GM21423 (cell line): ENCODE measurements around the gene BPIFA3.
"Not testable (repeated sequence)": the region's sequence is repeated elsewhere in the genome, so short reads cannot be mapped to it uniquely, and the experiment has no call there.

Experiments used
- ATAC-seq: cut with Tn5 transposase; IDR thresholded peaks from one replicate; pipeline ENCODE4 v1.9.1; 2021; ENCODE audit warnings: mild to moderate bottlenecking, moderate library complexity; ENCODE audit not compliant: unreplicated experiment

Gene BPIFA3

DNA sequence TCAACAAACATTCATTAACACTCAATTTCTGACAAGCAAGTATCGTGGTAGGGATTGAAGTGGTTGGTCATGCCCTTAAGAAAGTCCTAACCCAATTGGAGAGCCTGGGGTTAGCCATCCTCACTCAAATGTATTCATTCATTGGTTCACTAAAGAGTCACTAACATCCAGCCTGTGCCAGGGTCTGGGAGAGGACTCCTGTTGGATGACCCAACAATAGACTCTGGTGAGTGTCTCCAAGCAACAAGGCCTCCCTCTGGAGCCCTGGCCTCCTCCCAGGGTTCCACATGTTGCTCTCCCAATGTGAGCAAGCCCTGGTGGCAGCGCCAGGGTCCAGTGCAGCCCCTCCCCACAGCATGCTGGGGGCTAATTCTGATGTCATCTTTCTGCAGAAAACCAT, at the start of gene BPIFA3:
BPIFA3 (plus strand) TSS at position 301 of the 400 bp plus-strand sequence. CDS start 185 bp downstream, outside the sequence.
- no peak for ATAC-seq

DNA sequence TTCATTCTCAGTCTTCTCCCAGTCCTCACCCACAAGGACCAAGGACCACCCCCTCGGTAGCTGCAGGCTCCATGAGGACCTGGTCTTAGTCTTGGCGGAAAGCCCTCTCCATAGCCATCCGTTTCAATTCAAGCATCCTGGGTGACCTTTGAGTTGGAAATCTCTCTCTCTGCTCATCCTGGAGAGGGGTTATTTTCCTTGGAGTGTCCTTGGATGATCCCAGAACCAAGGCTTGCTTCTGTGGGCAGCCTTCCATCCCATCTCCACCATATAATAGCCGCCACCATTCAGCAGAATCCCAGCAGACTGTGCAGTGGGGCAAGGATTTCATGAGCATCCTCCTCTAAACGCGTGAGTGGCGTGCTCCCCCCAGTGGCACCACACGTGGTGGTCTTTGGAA, 49.3 kb upstream of the BPIFA3 start, which contains the start of gene BPIFA2:
BPIFA2 (plus strand) TSS at position 301 of the 400 bp plus-strand sequence. CDS start 987 bp downstream, outside the sequence.
- no peak for ATAC-seq

- ATAC-seq: no peak
Observed at GRCh38 chr20:33169176-33169794, 47.9 kb upstream of the BPIFA3 start.

DNA sequence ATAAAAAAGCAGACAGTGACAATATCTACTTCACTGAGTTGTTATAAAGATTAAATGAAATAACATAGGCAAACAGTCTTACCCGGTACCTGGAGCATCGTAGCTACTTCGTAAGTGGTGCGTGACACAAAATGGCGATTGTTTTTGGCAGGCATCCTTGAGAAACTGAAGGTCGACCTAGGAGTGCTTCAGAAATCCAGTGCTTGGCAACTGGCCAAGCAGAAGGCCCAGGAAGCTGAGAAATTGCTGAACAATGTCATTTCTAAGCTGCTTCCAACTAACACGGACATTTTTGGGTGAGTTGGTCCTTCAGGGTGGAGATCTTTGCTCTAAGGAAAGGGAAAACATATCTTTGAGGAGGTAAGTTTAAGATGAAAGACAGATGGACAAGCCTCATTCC, 44.4 kb upstream of the BPIFA3 start:
- ATAC-seq: no peak

GRCh38 chr20:33175123-33175522, 42.0 kb upstream of the BPIFA3 start:
- no peak for ATAC-seq

DNA sequence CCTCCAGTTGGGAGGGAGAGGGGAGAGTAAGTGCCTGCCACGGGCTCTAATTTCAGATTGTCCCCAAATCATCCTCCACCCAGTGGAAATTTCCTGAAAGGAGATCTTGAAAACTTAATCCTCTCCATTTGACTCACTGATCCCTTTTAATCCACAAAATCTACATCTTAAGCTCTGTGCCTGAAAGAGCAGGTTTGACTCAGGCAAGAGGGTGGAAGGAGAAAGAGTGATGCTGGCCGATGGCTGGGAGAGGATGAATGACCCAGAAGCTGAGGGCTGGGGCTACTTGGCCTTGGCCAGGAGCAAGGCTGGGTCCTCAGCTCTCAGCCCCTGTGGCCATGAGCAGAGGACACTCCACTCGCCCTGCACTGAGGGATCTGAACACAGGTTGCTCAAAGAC, 41.1 kb upstream of the BPIFA3 start:
- ATAC-seq: no peak

- ATAC-seq: no peak
Observed at GRCh38 chr20:33177866-33178265, 39.3 kb upstream of the BPIFA3 start.

GRCh38 chr20:33178726-33179125, 38.4 kb upstream of the BPIFA3 start:
- ATAC-seq: no peak

- ATAC-seq: no peak
Observed at GRCh38 chr20:33180169-33180568, 37.0 kb upstream of the BPIFA3 start.

GRCh38 chr20:33181482-33182093, 35.6 kb upstream of the BPIFA3 start:
- no peak for ATAC-seq

DNA sequence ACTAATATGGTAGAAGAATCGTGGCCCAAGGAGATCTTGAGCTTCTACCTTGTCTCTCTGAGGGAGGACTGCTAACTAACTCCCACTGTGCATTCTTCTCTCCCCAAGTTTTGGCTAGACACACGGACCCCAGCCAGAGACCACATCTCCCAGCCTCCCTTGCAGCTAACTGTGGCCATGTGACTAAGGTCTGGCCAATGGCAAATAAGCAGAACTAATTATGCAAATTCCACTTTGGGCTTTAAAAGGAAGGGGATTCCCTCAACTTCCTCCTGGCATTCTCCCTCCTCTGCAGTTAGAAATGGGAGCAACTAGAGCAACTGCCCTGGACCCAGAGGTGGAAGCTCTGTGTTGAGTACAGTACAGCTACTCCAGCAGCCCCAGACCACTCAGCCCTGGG, 33.8 kb upstream of the BPIFA3 start:
- ATAC-seq: no peak

- not testable (repeated sequence) for ATAC-seq
Observed at GRCh38 chr20:33185031-33185590, 32.0 kb upstream of the BPIFA3 start.

- ATAC-seq: no peak
Observed at GRCh38 chr20:33187491-33187890, 29.7 kb upstream of the BPIFA3 start.

DNA sequence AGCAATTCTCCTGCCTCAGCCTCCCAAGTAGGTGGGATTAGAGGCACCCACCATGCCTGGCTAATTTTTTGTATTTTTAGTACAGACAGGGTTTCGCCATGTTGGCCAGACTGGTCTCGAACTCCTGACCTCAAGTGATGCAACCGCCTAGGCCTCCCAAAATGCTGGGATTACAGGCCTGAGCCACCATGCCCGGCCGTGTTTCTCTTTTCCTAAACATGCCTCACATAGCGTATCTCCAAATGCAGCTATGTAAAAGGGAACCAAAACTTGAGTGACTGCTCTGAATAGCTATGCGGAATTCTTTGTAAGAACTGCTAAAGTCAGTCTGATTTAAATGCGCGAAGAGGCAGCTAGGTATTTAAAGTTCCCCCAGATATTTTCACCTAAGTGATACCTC, 28.7 kb upstream of the BPIFA3 start:
- ATAC-seq: no peak

DNA sequence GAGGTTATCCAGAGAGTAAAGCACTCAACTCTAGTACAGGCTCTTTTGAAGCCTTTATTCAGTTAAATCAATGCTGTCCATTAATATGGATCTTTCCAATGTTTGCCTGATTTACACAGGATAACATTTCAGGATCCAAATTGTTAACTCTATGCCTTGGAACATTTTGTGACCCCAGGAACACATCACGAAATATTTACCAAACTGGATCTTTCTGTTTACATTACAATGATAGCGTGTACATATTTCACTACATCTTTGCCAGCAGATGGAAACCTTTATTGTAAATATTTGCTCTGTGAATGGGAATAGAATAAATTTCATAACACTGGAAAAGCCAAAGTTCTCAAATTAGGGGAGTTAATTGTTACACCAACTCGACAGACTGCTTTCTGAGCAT, 25.7 kb upstream of the BPIFA3 start:
- ATAC-seq: no peak

DNA sequence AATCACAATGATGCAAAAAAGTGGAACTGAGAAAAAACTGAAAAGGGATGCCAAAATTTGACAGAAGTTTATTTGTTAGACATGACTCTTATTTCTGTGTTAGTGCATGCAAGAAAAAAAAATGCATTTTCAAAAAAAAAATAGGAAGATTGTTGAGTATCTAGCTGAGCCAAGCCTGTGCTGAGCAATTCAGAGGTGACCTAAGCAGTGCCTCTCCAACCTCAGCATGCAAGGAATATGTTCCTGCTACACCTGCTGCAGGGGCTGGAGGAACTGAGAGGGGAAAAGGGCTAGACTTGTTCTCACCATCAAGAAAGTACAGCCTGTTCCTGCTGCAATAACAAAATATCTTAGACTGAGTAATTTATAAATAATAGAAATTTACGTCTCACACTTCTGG, 25.2 kb upstream of the BPIFA3 start:
- no peak for ATAC-seq

- no peak for ATAC-seq
Observed at GRCh38 chr20:33192912-33193501, 24.1 kb upstream of the BPIFA3 start.

DNA sequence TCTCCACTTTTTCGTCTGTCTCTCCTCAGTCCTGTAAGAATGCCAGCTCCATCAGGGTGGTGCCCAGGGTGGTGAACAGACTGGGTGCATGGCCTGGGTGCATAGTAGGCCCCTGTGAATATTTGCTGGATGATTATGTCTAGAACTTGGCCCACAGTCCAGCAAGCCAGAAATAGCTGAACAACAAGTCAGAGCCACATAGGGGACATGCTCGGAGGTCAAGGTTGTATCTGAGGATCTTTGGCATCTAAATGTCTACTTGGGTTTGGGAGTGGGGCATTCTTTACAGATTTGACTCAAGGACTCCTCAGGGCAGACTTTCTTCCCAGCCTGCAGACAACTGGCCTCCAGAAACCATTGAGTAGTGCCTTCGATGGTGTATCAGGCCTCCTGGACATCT, 18.1 kb upstream of the BPIFA3 start:
- no peak for ATAC-seq

GRCh38 chr20:33202451-33202850, 14.7 kb upstream of the BPIFA3 start:
- ATAC-seq: no peak

GRCh38 chr20:33203444-33203843, 13.7 kb upstream of the BPIFA3 start:
- no peak for ATAC-seq

DNA sequence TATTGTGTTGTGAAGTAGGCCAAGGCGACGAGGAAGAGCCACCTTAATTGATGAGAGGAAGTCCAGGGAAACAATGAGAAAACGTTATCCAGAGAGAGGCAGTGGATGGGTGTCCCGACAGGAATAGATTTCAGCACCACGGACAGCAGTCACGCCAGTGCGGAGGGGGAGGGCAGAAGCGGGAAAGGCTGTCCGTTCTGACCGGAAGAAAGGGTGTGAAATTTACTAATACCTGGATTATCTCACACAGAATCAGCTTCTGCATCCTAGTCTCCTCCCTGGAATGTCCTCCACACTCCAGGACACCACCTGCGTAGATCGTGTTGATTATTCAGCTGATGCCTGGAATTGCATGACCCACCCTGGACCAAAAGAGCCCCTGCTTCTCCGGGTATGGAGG, 7.4 kb upstream of the BPIFA3 start:
- no peak for ATAC-seq

GRCh38 chr20:33210371-33210770, 6.8 kb upstream of the BPIFA3 start:
- no peak for ATAC-seq
